T follicular helper cell (primary cell): ENCODE data around the gene GDF3.
"Not testable (repeated sequence)": the region's sequence is repeated elsewhere in the genome, so short reads cannot be mapped to it uniquely, and the experiment has no call there.

Source experiments
- DNase-seq: peaks from one replicate; pipeline ENCODE4 v3.0.0-alpha.2; 2020; ENCODE audit warnings: low read depth
- total RNA-seq, 2 experiments: gene quantifications; one replicate each; lab custom pipeline; 2026; lab: John Stamatoyannopoulos, UW

GDF3 gene
- 0 reads per million in 2 experiments for total RNA-seq

- no peak for DNase-seq
Observed at GRCh38 chr12:7695566-7696197, at the start of gene GDF3. GDF3 (minus strand) TSS chr12:7695775; CDS start chr12:7695728, 47 bp downstream.

GRCh38 chr12:7732993-7733392 is 37.4 kb upstream of the GDF3 start:
- no peak for DNase-seq

- no peak for DNase-seq
Observed at GRCh38 chr12:7731486-7731885, 35.9 kb upstream of the GDF3 start.

GRCh38 chr12:7730984-7731383 is 35.4 kb upstream of the GDF3 start:
- not testable (repeated sequence) for DNase-seq

GRCh38 chr12:7729746-7730145 is 34.2 kb upstream of the GDF3 start:
- no peak for DNase-seq

- DNase-seq = no peak
Observed at GRCh38 chr12:7723926-7724325, 28.4 kb upstream of the GDF3 start.

- no peak for DNase-seq
Observed at GRCh38 chr12:7719946-7720730, 24.6 kb upstream of the GDF3 start.

GRCh38 chr12:7716381-7716780 is 20.8 kb upstream of the GDF3 start:
- DNase-seq = no peak

GRCh38 chr12:7712841-7713442 is 17.4 kb upstream of the GDF3 start:
- no peak for DNase-seq

- no peak for DNase-seq
Observed at GRCh38 chr12:7711133-7711532, 15.6 kb upstream of the GDF3 start, which contains the start of gene DPPA3. DPPA3 (plus strand) TSS chr12:7711433; CDS start chr12:7711571, 138 bp downstream.

GRCh38 chr12:7709969-7710675 is 14.5 kb upstream of the GDF3 start:
- DNase-seq = no peak

- DNase-seq = no peak
Observed at GRCh38 chr12:7705846-7706245, 10.3 kb upstream of the GDF3 start.

GRCh38 chr12:7695237-7695560 is 376 bp downstream of the GDF3 start:
- no peak for DNase-seq

GRCh38 chr12:7694556-7695236 is 879 bp downstream of the GDF3 start:
- no peak for DNase-seq

- DNase-seq = no peak
Observed at GRCh38 chr12:7693793-7694192, 1.8 kb downstream of the GDF3 start.

GRCh38 chr12:7681535-7681934 is 14.0 kb downstream of the GDF3 start:
- no peak for DNase-seq

GRCh38 chr12:7679251-7680045 is 16.1 kb downstream of the GDF3 start:
- DNase-seq = no peak

GRCh38 chr12:7678744-7679143 is 16.8 kb downstream of the GDF3 start:
- no peak for DNase-seq

- not testable (repeated sequence) for DNase-seq
Observed at GRCh38 chr12:7677432-7677888, 18.1 kb downstream of the GDF3 start.

GRCh38 chr12:7675455-7675854 is 20.1 kb downstream of the GDF3 start:
- DNase-seq = not testable (repeated sequence)

GRCh38 chr12:7668171-7668570 is 27.4 kb downstream of the GDF3 start:
- no peak for DNase-seq
